ENCODE results near the gene GAGE13.
"Not testable (repeated sequence)": the region's sequence is repeated elsewhere in the genome, so short reads cannot be mapped to it uniquely, and the experiment has no call there.

The GAGE13 gene, protein sequence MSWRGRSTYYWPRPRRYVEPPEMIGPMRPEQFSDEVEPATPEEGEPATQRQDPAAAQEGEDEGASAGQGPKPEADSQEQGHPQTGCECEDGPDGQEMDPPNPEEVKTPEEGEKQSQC

DNA sequence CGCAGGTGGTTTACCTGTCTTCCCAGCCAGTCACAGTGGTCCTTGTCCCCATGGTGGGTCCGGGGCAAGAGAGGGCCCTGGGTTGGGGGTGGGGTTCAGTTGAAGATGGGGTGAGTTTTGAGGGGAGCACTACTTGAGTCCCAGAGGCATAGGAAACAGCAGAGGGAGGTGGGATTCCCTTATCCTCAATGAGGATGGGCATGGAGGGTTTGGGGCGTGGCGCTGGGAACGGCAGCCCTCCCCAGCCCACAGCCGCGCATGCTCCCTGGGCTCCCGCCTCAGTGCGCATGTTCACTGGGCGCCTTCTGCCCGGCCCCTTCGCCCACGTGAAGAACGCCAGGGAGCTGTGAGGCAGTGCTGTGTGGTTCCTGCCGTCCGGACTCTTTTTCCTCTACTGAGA is at the start of gene GAGE13:
Gene GAGE13 (plus strand): TSS at position 301 of the 400 bp plus-strand sequence. CDS start 1,156 bp downstream, outside the sequence.
- DNase-seq: not testable (repeated sequence)

DNA sequence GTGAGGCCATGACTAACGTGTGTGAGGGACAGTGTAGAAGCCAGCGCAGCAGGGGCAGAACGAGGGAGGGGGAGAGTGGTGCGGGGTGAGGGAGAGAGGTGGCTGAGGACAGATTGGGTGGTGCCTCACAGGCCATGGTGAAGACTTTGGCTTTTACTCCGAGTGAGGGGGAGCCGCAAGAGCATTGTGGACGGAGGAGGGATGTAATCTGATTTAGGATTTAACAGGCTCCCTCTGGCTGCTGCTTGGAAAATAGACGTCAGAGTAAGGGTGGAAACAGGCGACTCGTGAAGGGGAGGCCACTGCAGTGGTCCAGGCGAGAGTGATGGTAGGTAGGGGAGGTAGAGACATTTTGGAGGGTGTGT is 48.8 kb upstream of the GAGE13 start:
- no peak for DNase-seq

DNA sequence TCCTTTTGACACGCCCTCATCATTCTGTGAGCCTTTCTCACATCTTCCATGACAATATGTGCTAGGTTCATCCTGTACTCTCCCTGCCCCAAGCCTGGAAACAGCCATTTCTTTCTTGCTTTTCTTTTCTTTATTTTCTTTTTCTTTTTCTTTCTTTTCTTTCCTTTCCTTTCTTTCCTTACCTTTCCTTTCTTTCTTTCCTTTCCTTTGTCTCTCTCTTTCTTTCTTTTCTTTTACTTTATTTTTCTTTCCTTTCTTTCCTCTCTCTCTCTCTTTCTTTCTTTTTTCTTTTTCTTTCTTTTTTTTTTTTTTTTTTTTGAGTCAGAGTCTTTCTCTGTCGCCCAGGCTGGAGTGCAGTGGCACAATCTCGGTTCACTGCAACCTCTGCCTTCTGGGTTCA is 47.2 kb upstream of the GAGE13 start:
- no peak for DNase-seq

DNA sequence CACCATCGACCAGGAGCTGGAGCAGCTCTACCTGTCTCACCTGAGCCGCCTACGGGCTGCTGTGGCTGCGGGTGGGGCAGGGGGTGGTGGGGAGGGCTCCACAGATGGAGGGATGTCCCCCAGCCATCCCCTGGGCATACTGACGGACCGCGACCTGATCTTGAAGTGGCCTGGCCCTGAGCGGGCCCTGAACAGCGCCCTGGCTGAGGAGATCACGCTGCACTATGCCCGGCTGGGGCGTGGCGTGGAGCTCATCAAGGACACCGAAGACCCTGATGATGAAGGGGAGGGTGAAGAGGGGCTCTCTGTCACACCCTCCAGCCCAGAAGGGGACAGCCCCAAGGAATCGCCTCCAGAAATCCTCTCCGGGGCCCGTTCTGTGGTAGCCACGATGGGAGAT is 45.2 kb upstream of the GAGE13 start:
- no peak for DNase-seq

DNA sequence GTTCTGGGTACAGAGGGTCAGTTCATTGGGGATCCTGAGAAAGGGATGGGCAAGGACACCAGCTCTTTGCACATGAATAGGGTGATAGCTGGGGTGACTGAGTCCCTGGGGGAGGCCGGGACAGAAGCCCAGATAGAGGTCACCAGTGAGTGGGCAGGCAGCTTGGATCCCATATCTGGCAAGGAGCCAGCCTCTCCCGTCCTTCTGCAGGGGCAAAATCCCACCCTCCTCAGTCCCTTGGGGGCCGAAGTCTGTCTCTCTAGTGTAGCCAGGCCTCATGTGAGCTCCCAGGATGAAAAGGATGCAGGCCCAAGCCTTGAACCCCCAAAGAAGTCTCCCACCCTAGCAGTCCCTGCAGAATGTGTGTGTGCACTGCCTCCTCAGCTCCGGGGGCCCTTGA is 44.8 kb upstream of the GAGE13 start:
- no peak for DNase-seq

DNA sequence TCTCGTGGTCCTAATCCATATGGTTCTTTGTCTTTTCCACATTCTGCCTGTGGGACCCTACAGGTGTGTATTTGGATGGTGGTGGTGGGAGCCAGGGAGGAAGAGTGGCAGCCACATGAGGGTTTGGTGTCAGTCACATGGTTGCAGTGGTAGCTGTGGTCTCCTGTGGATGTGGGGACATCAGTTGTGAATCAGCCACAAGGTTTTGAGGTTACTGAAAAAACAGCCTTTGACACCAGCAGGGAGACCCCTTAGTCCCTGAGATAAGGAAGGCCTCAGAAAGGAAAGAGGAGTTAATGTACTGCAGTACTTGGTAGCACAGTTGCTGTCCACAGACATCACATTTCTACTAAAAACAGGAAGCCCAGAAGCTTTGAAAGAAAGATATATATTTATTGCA is 43.7 kb upstream of the GAGE13 start:
- DNase-seq: peak; percentile 21

DNA sequence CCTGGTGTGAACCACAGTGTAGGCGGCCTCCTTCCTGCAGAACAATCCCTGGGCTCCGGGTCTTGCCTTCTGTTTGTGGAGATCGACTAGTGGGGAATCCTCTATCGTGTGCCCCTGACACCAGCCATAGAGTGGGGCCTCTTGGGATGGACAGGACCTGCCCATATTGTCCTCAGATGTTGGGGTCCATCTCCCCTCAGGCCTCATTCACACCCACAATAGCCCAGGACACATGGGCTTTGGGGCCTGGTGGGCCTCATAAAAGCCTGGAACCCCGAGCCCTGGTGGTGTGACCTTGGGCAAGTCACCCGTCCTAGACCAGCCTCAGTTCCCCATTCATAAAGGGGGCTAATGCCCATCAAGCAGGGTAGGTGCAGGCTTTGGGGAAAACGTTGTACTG is 41.2 kb upstream of the GAGE13 start:
- no peak for DNase-seq

DNA sequence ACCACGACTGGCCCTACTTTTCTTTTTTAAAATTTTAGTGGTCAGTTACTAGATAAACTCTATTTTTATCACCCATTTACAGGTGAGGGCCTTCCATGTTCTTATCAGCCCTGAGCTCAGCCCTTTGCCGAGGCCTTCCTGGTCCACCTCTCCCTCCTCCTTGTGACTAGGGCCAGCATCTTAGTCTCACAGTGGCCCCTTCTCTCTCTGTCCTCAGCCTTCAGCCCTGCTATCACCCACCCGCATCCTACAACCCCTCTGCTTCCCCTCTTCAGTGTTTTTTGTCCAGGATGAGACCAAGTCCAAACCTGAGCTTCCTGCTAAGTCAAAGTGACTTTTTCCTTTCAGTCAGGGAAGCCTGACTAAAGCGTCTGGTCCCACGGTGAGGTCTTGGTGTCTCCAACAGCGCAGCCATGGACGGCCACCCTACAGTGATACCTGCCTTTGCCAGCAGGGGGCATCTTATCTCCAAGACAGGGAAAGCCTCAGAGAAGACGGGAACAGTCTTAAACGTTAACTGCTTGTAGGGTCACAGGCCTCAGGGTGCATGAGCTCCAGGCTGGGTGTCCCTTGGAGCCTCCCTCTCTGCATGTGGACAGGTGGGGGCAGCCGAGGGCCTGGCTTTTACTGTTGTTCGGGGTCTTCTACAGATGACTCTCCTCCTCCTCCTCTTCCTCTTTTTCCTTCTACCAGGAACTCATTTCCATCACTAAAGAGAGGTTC is 39.6 kb upstream of the GAGE13 start:
- peak; percentile 80 for DNase-seq

DNA sequence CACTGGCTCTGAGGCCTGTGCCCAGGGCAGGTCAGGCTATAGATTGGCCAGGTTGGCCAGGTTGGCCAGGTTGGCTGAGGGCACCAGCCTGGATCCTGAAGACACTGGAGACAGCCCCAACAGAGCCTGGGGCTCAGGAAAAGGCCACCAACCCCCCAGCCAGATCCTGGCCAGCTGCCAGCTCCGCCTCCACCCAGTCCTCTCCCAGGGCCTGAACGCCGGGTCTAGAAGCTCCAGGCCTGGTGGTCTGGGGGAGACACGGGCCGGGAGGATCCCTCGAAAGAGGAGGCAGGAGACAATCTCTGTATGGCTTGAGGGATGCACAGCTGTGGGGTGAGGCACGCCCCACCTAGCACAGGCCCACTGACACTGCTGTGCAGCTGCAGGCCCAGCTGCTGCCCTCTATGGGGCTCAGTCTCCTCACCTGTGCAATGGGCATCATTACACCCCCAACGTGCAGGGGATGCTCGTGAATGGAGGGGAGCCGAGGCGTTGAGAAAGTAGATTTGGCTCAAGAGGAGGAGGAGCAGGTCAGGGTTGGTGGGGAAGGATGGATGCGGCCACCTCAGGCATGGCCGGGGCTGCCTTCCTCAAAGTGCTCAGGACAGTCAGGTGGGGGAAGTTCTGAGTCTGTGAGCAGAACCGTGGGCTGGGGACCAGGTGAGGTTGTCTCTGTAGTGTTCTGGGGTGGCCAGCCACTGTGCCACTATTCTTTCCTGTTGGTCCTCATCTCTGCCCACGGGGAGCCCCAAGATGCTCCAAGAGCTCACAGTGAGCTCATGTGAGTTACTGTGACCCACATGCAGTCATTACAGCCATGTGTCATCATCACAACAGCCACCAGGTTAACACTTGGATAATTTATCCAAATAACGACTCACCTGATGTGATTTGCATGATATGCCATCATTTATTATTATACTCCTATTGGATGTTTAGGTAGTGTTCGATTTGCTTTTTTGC is 38.7 kb upstream of the GAGE13 start:
- no peak for DNase-seq

DNA sequence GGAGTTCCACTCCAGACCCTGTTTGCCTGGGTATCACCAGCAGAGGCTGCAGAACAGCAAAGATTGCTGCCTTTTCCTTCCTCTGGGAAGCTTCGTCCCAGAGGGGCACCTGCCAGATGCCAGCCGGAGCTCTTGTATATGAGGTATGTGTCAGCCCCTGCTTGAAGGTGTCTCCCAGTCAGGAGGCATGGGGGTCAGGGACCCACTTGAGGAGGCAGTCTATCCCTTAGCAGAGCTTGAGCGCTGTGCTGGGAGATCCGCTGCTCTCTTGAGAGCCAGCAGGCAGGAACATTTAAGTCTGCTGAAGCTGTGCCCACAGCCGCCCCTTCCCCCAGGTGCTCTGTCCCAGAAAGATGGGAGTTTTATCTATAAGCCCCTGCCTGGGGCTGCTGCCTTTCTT is 32.1 kb upstream of the GAGE13 start:
- DNase-seq: not testable (repeated sequence)

DNA sequence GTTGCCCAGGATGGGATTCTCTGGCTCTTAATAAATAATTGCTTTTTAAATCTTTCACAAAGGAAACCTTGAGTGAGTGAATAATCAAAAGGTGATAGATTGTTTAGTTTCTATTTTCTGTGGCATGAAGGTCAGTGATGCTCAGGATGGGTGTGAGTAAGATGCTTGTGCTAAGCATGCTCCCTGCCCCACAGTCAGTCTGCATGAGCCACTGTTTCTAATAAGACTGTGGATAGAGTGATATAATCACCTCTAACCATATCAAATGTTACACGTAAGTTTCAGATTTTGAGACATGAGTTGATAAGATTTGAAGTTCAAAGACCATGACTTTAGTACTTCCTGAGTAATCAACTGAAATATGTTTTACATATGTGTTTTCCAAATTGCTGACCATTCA is 30.7 kb upstream of the GAGE13 start:
- no peak for DNase-seq

DNA sequence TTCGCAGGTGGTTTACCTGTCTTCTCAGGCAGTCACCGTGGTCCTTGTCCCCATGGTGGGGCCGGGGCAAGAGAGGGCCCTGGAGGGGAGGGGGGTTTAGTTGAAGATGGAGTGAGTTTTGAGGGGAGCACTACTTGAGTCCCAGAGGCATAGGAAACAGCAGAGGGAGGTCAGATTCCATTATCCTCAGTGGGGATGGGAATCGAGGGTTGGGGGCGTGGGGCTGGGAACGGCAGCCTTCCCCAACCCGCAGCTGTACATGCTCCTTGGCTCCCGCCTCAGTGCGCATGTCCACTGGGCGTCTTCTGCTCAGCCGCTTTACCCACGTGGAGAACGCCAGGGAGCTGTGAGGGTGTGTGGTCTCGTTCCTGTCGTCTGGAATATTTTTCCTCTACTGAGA is 28.0 kb upstream of the GAGE13 start, which contains the start of gene GAGE10:
Gene GAGE10 (plus strand): TSS at position 301 of the 400 bp plus-strand sequence. CDS start 1,214 bp downstream, outside the sequence.
- DNase-seq: no peak

DNA sequence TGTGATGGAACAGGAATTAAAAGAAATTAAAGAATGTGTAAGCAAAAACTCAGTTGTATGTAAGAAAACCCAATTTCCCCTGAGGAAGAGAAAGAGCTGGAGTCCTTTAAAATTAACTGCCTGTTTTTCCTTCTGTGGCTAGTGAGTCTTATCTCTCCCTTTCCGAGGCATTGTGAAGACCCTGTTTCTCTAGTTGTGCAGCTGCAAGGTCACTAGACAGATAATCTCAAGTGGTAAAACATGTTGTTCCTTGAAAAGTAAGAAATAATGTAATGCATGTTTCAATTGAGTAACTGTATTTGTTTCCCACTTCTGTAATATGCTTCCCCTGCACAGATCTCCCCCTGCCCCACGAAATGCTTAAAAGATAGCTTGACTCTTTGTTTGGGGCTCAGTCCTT is 23.6 kb upstream of the GAGE13 start:
- peak; percentile 42 for DNase-seq

DNA sequence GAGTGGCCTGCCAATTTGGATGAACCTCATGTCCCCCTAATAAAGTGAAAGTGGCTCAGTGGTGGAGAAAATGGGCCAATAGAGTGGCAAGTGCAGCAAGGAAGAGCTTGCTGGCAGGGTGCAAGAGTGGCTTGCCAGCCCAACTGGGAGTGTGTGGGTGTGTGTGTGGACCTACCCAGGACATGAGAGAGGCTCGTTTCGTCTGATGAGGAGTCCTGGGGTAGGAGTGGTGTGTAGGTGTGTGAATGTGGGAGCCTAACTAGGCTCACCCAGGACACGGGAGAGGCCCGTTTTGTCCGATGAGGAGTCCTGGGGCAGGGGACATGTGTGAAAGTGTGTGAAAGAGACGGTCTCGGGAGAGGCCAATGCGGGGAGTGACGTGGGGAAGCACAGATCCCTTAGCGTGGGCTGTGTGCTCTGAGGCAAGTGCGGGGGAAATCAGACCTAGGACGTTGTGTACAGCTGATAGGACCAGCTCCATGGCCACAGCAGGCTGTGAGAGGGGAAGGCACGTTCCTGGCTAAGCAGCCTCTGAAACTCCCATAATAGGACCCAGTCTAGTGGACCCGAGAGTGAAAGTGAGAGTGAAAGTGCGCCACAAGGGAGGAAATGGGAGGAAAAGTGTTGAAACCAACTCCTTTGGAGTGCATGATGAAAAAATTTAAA is 22.6 kb upstream of the GAGE13 start:
- peak; percentile 30 for DNase-seq

DNA sequence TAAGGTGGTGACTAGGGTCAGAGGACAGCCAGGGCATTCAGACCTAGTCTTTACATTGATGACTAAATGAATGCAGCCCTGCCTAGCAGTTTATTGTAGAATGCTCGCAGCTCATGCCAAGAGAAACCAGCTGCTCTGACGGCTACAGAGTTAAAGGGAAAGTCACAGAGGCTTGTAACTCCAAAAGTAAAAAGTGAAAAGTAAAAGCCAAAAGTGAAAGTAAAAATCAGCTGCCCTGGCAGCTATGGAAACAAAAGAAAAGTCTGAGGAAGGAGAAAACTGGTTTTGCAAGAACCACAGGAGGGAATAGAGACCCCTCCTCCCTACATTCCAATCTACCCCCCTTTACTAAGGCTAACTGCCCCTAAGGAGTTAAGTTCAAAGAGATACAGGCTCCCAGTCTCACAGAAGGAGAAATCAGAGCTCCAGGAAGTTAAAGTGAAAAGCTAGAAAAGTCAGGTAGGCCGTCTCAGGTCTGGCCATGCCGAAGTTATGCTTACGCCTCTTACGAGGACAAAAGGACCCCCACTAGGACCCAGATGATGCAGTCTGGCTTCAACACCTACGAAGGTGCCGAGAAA is 21.9 kb upstream of the GAGE13 start:
- DNase-seq: peak; percentile 8

DNA sequence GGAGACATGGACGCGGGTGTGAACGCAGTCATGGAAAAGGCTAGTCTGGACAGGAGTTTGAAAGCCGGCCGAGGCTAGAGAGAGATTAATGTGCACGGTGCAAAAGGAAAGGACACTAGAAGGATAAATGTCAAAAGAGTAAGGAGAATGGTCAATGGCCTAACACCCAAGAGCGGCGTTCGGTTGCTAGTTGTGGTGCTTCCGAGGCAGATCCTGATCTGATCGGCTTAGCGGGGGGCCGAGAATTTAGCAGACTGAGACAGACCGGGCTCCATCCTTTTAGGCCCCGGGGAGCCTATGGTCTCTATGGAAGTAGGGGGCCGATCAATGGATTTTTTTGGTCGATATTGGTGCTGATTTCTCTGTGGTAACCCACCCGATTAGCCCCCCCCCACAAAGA is 21.0 kb upstream of the GAGE13 start:
- DNase-seq: no peak

DNA sequence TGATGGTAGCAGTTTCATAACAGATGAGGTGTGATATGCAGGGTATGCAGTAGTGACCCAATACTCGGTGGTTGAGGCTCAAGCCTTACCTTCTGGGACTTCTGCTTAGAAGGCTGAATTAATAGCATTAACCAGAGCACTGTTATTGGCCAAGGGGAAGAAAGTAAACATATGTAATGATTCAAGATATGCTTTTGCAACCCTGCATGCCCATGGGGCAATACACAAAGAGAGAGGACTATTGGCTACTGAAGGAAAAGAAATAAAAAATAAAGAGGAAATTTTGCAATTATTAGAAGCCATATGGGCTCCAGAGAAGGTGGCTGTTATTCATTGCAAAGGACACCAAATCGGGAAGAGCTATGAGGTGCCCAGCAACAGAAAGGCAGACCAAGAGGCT is 19.2 kb upstream of the GAGE13 start:
- DNase-seq: peak; percentile 4

DNA sequence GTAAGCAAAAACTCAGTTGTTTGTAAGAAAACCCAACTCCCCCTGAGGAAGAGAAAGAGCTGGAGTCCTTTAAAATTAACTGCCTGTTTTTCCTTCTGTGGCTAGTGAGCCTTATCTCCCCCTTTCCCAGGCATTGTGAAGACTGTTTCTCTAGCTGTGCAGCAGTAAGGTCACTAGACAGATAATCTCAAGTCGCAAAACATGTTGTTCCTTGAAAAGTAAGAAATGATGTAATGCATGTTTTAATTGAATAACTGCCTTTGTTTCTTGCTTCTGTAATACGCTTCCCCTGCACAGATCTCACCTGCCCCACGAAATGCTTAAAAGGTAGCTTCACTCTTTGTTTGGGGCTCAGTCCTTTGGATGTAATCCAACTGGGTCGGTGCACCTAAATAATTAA is 15.3 kb upstream of the GAGE13 start:
- DNase-seq: peak; percentile 30

DNA sequence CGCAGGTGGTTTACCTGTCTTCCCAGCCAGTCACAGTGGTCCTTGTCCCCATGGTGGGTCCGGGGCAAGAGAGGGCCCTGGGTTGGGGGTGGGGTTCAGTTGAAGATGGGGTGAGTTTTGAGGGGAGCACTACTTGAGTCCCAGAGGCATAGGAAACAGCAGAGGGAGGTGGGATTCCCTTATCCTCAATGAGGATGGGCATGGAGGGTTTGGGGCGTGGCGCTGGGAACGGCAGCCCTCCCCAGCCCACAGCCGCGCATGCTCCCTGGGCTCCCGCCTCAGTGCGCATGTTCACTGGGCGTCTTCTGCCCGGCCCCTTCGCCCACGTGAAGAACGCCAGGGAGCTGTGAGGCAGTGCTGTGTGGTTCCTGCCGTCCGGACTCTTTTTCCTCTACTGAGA is 9.6 kb upstream of the GAGE13 start, which contains the start of gene GAGE12J:
Gene GAGE12J (plus strand): TSS at position 301 of the 400 bp plus-strand sequence. CDS start 1,157 bp downstream, outside the sequence.
- DNase-seq: not testable (repeated sequence)

DNA sequence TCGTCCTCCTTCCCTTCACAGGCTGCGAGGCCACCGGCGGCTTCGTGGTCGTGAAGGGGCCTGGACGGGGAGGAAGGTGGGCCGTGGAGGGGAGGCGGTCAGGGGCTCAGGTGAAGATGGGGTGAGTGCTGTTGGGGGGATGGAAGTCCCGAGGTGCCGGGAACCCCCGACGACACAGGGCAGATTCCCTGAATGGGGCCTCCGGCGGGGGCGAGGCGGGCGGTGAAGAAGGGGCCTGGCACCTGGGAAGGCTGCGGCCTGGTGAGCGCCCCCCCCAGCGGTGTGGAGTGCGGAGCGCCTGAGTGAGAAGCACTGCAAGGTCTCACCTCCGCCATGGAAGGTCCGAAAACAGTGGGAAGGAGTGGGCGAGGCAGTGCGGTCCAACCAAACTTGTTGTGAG is 9.1 kb upstream of the GAGE13 start:
- DNase-seq: not testable (repeated sequence)

DNA sequence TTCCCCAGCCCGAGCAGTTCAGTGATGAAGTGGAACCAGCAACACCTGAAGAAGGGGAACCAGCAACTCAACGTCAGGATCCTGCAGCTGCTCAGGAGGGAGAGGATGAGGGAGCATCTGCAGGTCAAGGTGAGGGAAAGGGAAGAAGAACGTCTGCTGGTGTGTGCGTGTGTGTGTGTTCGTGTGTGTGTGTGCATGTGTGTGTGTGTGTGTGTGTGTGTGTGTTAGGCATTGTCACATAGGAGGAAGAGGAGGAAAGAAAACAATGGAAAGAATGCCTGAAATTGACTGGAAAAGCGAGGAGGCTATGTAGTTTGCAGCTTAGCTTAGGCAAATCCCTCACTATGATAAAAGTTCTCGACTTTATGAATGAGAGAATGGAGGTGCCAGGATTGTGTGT is 7.6 kb upstream of the GAGE13 start:
- DNase-seq: not testable (repeated sequence)

DNA sequence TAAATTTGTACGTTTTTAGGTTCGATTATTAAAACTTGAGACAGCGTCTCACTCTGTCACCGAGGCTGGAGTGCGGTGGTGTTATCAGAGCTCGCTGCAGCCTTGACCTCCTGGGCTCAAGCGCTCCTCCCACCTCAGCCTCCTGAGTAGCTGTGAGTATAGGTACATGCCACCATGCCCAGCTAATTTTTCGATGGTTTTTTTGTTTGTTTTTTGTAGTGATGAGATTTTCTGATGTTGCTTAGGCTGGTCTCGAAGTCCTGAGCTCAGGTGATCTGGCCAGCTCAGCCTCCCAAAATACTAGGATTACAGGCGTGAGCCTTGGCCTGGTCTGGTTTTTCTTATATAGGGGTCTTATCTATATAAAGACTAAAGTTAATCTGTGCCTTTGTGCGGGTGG is 961 bp upstream of the GAGE13 start:
- not testable (repeated sequence) for DNase-seq

DNA sequence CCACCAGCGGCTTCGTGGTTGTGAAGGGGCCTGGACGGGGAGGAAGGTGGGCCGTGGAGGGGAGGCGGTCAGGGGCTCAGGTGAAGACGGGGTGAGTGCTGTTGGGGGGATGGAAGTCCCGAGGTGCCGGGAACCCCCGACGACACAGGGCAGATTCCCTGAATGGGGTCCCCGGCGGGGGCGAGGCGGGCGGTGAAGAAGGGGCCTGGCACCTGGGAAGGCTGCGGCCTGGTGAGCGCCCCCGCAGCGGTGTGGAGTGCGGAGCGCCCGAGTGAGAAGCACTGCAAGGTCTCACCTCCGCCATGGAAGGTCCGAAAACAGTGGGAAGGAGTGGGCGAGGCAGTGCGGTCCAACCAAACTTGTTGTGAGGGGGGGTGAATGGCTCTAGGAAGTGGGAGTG is 459 bp downstream of the GAGE13 start:
- not testable (repeated sequence) for DNase-seq
